ENCODE results near the gene MRPL55. TPM values are rescaled to one million over a fixed set of nuclear protein-coding genes. Genes with fewer than 3 reads are reported as not detected.

The MRPL55 gene
- total RNA-seq, 4 donors from 2014 or later, result 68.7 to 83.7 (median 80.0) TPM

GRCh38 chr1:228105270-228105995, 3.7 kb downstream of the MRPL55 start:
- peaks cover 0 to 50% (median 29%) of the 10 kb centered on the region in 4 donors for H3K4me1 ChIP-seq
- TF ChIP-seq CTCF (IDR thresholded peaks at IDR 0.05) (no peak), EP300 (IDR thresholded peaks at IDR 0.05) (no peak), POLR2A (IDR thresholded peaks at IDR 0.05) (no peak)
- no peaks in the 10 kb centered on the region for H3K9me3 ChIP-seq
- no peak for DNase-seq (ENCODE audit: low spot score in 2 of 2)
- H3K36me3 ChIP-seq, result peaks cover 0 to 42% (median 0%) of the 10 kb centered on the region in 3 donors
- H3K27me3 ChIP-seq, result no peaks in the 10 kb centered on the region
- H3K27ac ChIP-seq, result peak overlapping the region in 1 of 4 donors; percentile 11
- no peak overlapping the region for H3K4me3 ChIP-seq
- WGBS, 2 donors, result 62 to 71% methylated on average over 9 of the region's 9 CpGs

- peak overlapping the region in 2 of 4 donors; percentile 43 to 96 for H3K27ac ChIP-seq
- no peak for TF ChIP-seq EP300 (IDR thresholded peaks at IDR 0.05)
- TF ChIP-seq POLR2A (IDR thresholded peaks at IDR 0.05), result no peak
- TF ChIP-seq CTCF (IDR thresholded peaks at IDR 0.05), result no peak
- H3K9me3 ChIP-seq, result no peaks in the 10 kb centered on the region
- WGBS, 2 donors, result 71 to 74% methylated on average over 4 to 7 of the region's 7 CpGs
- no peak overlapping the region for H3K4me3 ChIP-seq
- peaks cover 0 to 49% (median 0%) of the 10 kb centered on the region in 3 donors for H3K36me3 ChIP-seq
- no peaks in the 10 kb centered on the region for H3K27me3 ChIP-seq
- no peak for DNase-seq (ENCODE audit: low spot score in 2 of 2)
- peaks cover 0 to 47% (median 25%) of the 10 kb centered on the region in 4 donors for H3K4me1 ChIP-seq
These were observed 4.4 kb downstream of the MRPL55 start for GRCh38 chr1:228104526-228105269.

- peaks cover 0 to 66% (median 8%) of the 10 kb centered on the region in 3 donors for H3K36me3 ChIP-seq
These were observed 6.1 kb downstream of the MRPL55 start, which contains the start of gene C1orf35 for GRCh38 chr1:228102791-228103620. Gene C1orf35 (minus strand): TSS chr1:228103325. CDS start chr1:228103227, 98 bp downstream.

More at GRCh38 chr1:228102791-228103620, 6.1 kb downstream of the MRPL55 start, which contains the start of gene C1orf35:
- Histone ChIP-seq H3K4me1 (peaks cover 0 to 43% (median 17%) of the 10 kb centered on the region in 4 donors), H3K27me3 (no peaks in the 10 kb centered on the region), H3K9me3 (no peaks in the 10 kb centered on the region), H3K27ac (peak within 1 kb of the TSS; percentile 83 to 98 (median 90)), H3K4me3 (peak within 1 kb of the TSS; percentile 65 to 100 (median 78))
- TF ChIP-seq CTCF (IDR thresholded peaks at IDR 0.05), result peak in 1 of 5 experiments; percentile 53
- peak; percentile 82 to 97 for TF ChIP-seq EP300 (IDR thresholded peaks at IDR 0.05)
- peak; percentile 42 to 82 for TF ChIP-seq POLR2A (IDR thresholded peaks at IDR 0.05)
- WGBS, 2 donors, result 0% methylated on average over 48 to 67 of the region's 104 CpGs
- DNase-seq (ENCODE audit: low spot score in 2 of 2), result peak; percentile 83 to 86

Measured in tibial nerve (tissue), 4 donors.